ENCODE results near the gene VWA1. TPM values are rescaled to one million over a fixed set of nuclear protein-coding genes. Genes with fewer than 3 reads are reported as not detected.

The VWA1 gene
- polyA plus RNA-seq, 1 of the 3 experiments (the other 2 are of a cell fraction), result 7.4 TPM

DNA sequence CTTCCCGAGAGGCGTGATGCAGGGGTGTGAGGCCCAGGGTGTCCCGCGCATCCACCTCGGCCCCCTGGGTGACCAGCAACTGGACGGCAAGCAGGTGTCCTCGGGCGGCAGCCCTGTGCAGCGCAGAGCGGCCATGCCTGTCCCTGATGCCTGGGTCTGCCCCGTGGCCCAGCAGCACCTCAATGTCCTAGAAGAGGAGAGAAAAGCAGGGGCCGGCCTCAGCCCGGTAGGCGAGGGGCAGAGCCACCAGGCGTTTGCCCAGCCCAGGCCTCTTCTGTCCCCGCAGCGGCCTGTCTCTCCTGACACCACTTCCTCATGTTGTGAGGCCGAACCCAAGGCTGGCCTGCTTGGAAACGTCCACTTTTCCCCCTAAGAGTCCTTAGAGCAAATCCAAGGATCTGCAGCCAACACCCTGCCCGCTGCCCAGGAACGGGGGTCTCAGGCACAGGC is 16.1 kb upstream of the VWA1 start:
- no peak overlapping the region for H3K27ac ChIP-seq (ENCODE audit: low read depth in 2 of 2, low read length in 1 of 2)
- no peaks in the 10 kb centered on the region for H3K36me3 ChIP-seq (replicated peaks in 1 of 2; ENCODE audit: control insufficient read depth in 1 of 2, insufficient read depth in 2 of 2, low read length in 1 of 2)
- H3K4me2 ChIP-seq, result no peak overlapping the region
- no peaks in the 10 kb centered on the region for H3K79me2 ChIP-seq (ENCODE audit: insufficient read depth)
- H3K4me1 ChIP-seq (ENCODE audit: control insufficient read depth in 1 of 2, insufficient read depth in 2 of 2, low read depth in 1 of 2, low read length in 1 of 2), result no peaks in the 10 kb centered on the region; a peak in 2 of 4 replicates
- 87% methylated on average over 6 of the region's 21 CpGs for WGBS (ENCODE audit: low lambda C conversion rate)
- H3K9me3 ChIP-seq, result no peaks in the 10 kb centered on the region
- CTCF ChIA-PET, result interaction anchor here (2.8 kb wide), 1 partner anchor 12 kb away, joined by 14 read pairs; the partner anchor contains the start of gene MRPL20
- no peak overlapping the region for H3K4me3 ChIP-seq (ENCODE audit: low read depth in 2 of 2, low read length in 1 of 2)
- no peak overlapping the region for H3K9ac ChIP-seq
- H3K9me2 ChIP-seq, result no peaks in the 10 kb centered on the region
- H3F3A ChIP-seq (replicated peaks; ENCODE audit: insufficient read depth), result no peaks in the 10 kb centered on the region
- peak; percentile 33 for DNase-seq
- no peak overlapping the region for H2AFZ ChIP-seq (ENCODE audit: low read depth)
- POLR2A ChIA-PET, result interaction anchor here (1.0 kb wide), 1 partner anchor 12 kb away, joined by 4 read pairs; no protein-coding TSS in a partner anchor
- no peaks in the 10 kb centered on the region for H4K20me1 ChIP-seq (ENCODE audit: insufficient read depth)
- H3K27me3 ChIP-seq (ENCODE audit: insufficient read depth), result no peaks in the 10 kb centered on the region
- TF ChIP-seq FOXM1 (IDR thresholded peaks at IDR 0.05; ENCODE audit: low read depth) (no peak), POLR2AphosphoS5 (IDR thresholded peaks at IDR 0.05; ENCODE audit: low read depth, low read length) (no peak), SMC3 (IDR thresholded peaks at IDR 0.05; ENCODE audit: low read depth, low read length) (no peak), EZH2phosphoT487 (IDR thresholded peaks at IDR 0.05; ENCODE audit: borderline replicate concordance, low read depth) (no peak), NRF1 (IDR thresholded peaks at IDR 0.05; ENCODE audit: low read depth, low read length) (no peak)
- TF ChIP-seq, protein P1, sequence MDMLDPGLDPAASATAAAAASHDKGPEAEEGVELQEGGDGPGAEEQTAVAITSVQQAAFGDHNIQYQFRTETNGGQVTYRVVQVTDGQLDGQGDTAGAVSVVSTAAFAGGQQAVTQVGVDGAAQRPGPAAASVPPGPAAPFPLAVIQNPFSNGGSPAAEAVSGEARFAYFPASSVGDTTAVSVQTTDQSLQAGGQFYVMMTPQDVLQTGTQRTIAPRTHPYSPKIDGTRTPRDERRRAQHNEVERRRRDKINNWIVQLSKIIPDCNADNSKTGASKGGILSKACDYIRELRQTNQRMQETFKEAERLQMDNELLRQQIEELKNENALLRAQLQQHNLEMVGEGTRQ (IDR thresholded peaks at IDR 0.05; ENCODE audit: borderline replicate concordance, low read depth, low read length), result no peak

- no peaks in the 10 kb centered on the region for H3K9me2 ChIP-seq
- H3F3A ChIP-seq (replicated peaks; ENCODE audit: insufficient read depth), result no peaks in the 10 kb centered on the region
- H3K9ac ChIP-seq, result no peak overlapping the region
- POLR2A ChIA-PET, result interaction anchor here (1.0 to 1.3 kb wide), 2 partner anchors 12 to 20 kb away, joined by 3 to 4 read pairs; no protein-coding TSS in a partner anchor
- H3K4me1 ChIP-seq (ENCODE audit: control insufficient read depth in 1 of 2, insufficient read depth in 2 of 2, low read depth in 1 of 2, low read length in 1 of 2), result no peaks in the 10 kb centered on the region; a peak in 2 of 4 replicates
- no peak overlapping the region for H2AFZ ChIP-seq (ENCODE audit: low read depth)
- no peaks in the 10 kb centered on the region for H3K79me2 ChIP-seq (ENCODE audit: insufficient read depth)
- no peaks in the 10 kb centered on the region for H3K9me3 ChIP-seq
- H4K20me1 ChIP-seq (ENCODE audit: insufficient read depth), result no peaks in the 10 kb centered on the region
- TF ChIP-seq MEF2A (IDR thresholded peaks at IDR 0.05; ENCODE audit: borderline replicate concordance, low read depth) (no peak), PBX3 (IDR thresholded peaks at IDR 0.05) (no peak), IRF3 (IDR thresholded peaks at IDR 0.05; ENCODE audit: low read depth, low read length) (no peak), MAX (IDR thresholded peaks at IDR 0.05; ENCODE audit: low read depth) (no peak), SIN3A (IDR thresholded peaks at IDR 0.05; ENCODE audit: borderline replicate concordance, low read depth, low read length) (no peak), NFIC (IDR thresholded peaks at IDR 0.05; ENCODE audit: borderline replicate concordance) (no peak), JUND (IDR thresholded peaks at IDR 0.05) (no peak), CTCF (IDR thresholded peaks at IDR 0.05) (no peak), POLR2AphosphoS5 (IDR thresholded peaks at IDR 0.05; ENCODE audit: low read depth, low read length) (no peak), TCF12 (IDR thresholded peaks at IDR 0.05) (no peak), RAD21 (IDR thresholded peaks at IDR 0.05; ENCODE audit: low read length) (no peak), EZH2phosphoT487 (IDR thresholded peaks at IDR 0.05; ENCODE audit: borderline replicate concordance, low read depth) (no peak), CHD2 (IDR thresholded peaks at IDR 0.05; ENCODE audit: low read length, partially characterized antibody) (no peak), FOSL2 (IDR thresholded peaks at IDR 0.05; ENCODE audit: borderline replicate concordance, low read depth) (no peak)
- TF ChIP-seq, protein P1 (IDR thresholded peaks at IDR 0.05; ENCODE audit: borderline replicate concordance, low read depth, low read length), result no peak
- H3K27me3 ChIP-seq (ENCODE audit: insufficient read depth), result no peaks in the 10 kb centered on the region
- CTCF ChIA-PET, result interaction anchor here (1.1 to 2.8 kb wide), 2 partner anchors 12 to 48 kb away, joined by 3 to 14 read pairs; partner anchors contain the start of gene MRPL20
- no peak overlapping the region for H3K4me3 ChIP-seq (ENCODE audit: low read depth in 2 of 2, low read length in 1 of 2)
- peak; percentile 84 for DNase-seq
- H3K36me3 ChIP-seq (replicated peaks in 1 of 2; ENCODE audit: control insufficient read depth in 1 of 2, insufficient read depth in 2 of 2, low read length in 1 of 2), result no peaks in the 10 kb centered on the region
- WGBS (ENCODE audit: low lambda C conversion rate), result 13% methylated on average over 6 of the region's 112 CpGs
- no peak overlapping the region for H3K4me2 ChIP-seq
- no peak overlapping the region for H3K27ac ChIP-seq (ENCODE audit: low read depth in 2 of 2, low read length in 1 of 2)
These were observed 15.5 kb upstream of the VWA1 start for GRCh38 chr1:1419813-1420653.
